ENCODE measurements around the gene ZNRF3.
A peak's percentile ranks its signal among the peaks of the same experiment; 100 is the strongest.

The ZNRF3 gene

DNA sequence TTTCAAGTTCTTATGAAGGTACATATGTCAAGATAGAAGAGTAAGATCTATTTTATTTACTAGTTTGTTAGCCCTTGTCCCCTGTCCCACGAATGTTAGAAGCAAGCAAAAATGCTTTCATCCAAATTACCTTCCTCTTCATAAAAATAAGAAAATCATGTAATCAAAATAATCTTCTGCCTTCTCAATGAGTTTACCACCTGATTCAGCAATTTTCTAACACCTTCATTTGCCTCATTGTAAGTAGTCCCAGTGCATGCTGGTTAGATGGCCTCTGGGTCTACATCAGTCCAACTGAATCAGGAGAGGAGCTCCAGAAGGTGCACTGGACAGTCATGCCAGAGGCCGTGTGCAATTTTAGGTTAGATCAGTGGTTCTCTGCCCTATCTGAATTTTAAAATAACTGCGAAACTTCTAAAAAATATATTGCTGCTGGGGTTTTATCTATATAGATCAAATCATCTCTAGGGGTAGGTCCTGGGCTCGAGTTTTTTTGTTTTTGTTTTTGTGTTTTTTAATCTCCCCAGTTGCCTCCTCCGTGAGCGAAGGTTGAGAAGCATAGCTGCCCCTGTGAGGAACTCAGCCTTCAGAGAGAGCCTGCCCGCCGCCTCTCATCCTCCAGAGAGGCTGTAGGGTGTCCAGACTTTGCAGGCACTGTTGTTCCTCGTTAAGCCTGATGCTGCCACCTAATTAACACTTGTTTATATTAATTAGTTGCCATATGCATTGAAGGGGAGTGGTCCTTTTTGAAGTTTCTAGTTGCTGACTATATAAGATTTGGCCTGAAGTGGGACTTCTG is 146.0 kb downstream of the ZNRF3 start:
- Histone ChIP-seq H4K8ac (ENCODE audit: low read length) (no peak overlapping the region), H3K4me3 (ENCODE audit: insufficient read depth in 1 of 2, low read depth in 1 of 2, low read length in 2 of 2) (no peak overlapping the region), H3K36me3 (ENCODE audit: control insufficient read depth in 1 of 2, insufficient read depth in 2 of 2, low read depth in 1 of 2, low read length in 2 of 2) (peaks cover 0 to 3% of the 10 kb centered on the region in 2 experiments), H2BK15ac (ENCODE audit: low read depth, poor library complexity, severe bottlenecking) (no peak overlapping the region), H4K91ac (ENCODE audit: low read length) (no peak overlapping the region), H2BK120ac (ENCODE audit: low read depth, low read length) (no peak overlapping the region), H3K14ac (ENCODE audit: low read length in 2 of 2) (no peak overlapping the region), H3K18ac (ENCODE audit: low read depth in 1 of 2, low read length in 2 of 2) (peak overlapping the region in 1 of 2 experiments; percentile 59), H3K4me1 (ENCODE audit: control insufficient read depth, insufficient read depth, low read depth, low read length) (peaks cover 24% of the 10 kb centered on the region), H3K4ac (ENCODE audit: low read depth in 1 of 2, low read length in 2 of 2) (no peak overlapping the region), H3K79me1 (replicated peaks; ENCODE audit: low read length, poor library complexity, severe bottlenecking) (peaks cover 37% of the 10 kb centered on the region), H3K27me3 (ENCODE audit: control insufficient read depth in 1 of 2, insufficient read depth in 1 of 2, low read length in 2 of 2) (no peaks in the 10 kb centered on the region), H2AFZ (ENCODE audit: low read depth, low read length) (no peak overlapping the region), H3K4me2 (ENCODE audit: low read length, poor library complexity, severe bottlenecking) (no peak overlapping the region), H2BK12ac (ENCODE audit: low read length in 2 of 2) (peak overlapping the region in 1 of 2 experiments; percentile 64), H3K27ac (ENCODE audit: low read length, poor library complexity, severe bottlenecking) (peak overlapping the region; percentile 99), H3K23ac (ENCODE audit: low read length in 2 of 2) (no peak overlapping the region), H2AK5ac (ENCODE audit: low read length, severe bottlenecking) (peak overlapping the region; percentile 85), H2BK5ac (ENCODE audit: low read depth, low read length, poor library complexity, severe bottlenecking) (no peak overlapping the region), H3K9me3 (ENCODE audit: control insufficient read depth, low read length) (no peaks in the 10 kb centered on the region), H3K9ac (ENCODE audit: low read length) (no peak overlapping the region)
- 88% methylated on average over 7 of the region's 9 CpGs for WGBS
- no peak for DNase-seq

DNA sequence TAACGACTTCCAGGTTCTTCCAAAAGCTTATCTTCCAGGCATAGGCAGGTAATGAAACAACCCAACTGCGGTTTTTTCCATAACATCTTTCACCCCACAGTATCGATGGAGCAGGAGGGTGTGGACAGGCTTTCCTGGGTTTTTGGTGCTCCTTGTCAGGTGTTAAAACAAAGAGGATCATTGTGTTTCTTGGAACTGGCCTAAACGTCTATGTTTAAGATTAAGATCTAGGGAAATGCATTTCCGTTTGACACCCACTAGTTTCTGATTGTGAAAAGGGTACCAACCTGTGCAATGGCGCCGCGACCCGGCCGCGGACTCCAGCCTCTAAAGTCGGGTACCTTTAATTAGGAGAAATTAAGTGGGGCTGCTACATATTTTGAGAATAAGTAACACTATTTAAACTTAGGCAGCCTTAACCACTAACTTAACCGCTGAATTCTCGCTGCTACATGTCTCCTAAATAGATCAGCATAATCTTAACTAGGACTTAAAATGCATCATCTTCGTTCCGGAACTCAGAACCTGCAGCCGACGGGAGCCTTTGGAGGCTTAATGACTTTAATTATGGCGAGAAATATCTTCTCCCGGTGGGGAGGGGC is 146.7 kb downstream of the ZNRF3 start:
- Histone ChIP-seq H2BK120ac (ENCODE audit: low read depth, low read length) (peak overlapping the region; percentile 94), H3K79me1 (replicated peaks; ENCODE audit: low read length, poor library complexity, severe bottlenecking) (peaks cover 40% of the 10 kb centered on the region), H4K91ac (ENCODE audit: low read length) (peak overlapping the region; percentile 81), H3K4me2 (ENCODE audit: low read length, poor library complexity, severe bottlenecking) (peak overlapping the region; percentile 65), H2AK5ac (ENCODE audit: low read length, severe bottlenecking) (peak overlapping the region; percentile 63), H2BK5ac (ENCODE audit: low read depth, low read length, poor library complexity, severe bottlenecking) (peak overlapping the region; percentile 91), H3K4me1 (ENCODE audit: control insufficient read depth, insufficient read depth, low read depth, low read length) (peaks cover 25% of the 10 kb centered on the region), H2BK15ac (ENCODE audit: low read depth, poor library complexity, severe bottlenecking) (peak overlapping the region; percentile 95), H3K9me3 (ENCODE audit: control insufficient read depth, low read length) (no peaks in the 10 kb centered on the region), H2AFZ (ENCODE audit: low read depth, low read length) (peak overlapping the region; percentile 18), H3K27me3 (ENCODE audit: control insufficient read depth in 1 of 2, insufficient read depth in 1 of 2, low read length in 2 of 2) (no peaks in the 10 kb centered on the region), H3K27ac (ENCODE audit: low read length, poor library complexity, severe bottlenecking) (peak overlapping the region; percentile 99), H3K14ac (ENCODE audit: low read length in 2 of 2) (no peak overlapping the region), H2BK12ac (ENCODE audit: low read length in 2 of 2) (peak overlapping the region in 1 of 2 experiments; percentile 59), H4K8ac (ENCODE audit: low read length) (peak overlapping the region; percentile 66), H3K9ac (ENCODE audit: low read length) (peak overlapping the region; percentile 88), H3K18ac (ENCODE audit: low read depth in 1 of 2, low read length in 2 of 2) (peak overlapping the region; percentile 84 to 97), H3K36me3 (ENCODE audit: control insufficient read depth in 1 of 2, insufficient read depth in 2 of 2, low read depth in 1 of 2, low read length in 2 of 2) (peaks cover 0 to 3% of the 10 kb centered on the region in 2 experiments), H3K4me3 (ENCODE audit: insufficient read depth in 1 of 2, low read depth in 1 of 2, low read length in 2 of 2) (peak overlapping the region in 1 of 2 experiments; percentile 48), H3K4ac (ENCODE audit: low read depth in 1 of 2, low read length in 2 of 2) (peak overlapping the region in 1 of 2 experiments; percentile 17), H3K23ac (ENCODE audit: low read length in 2 of 2) (no peak overlapping the region)
- DNase-seq = peak; percentile 43
- 2% methylated on average over 11 of the region's 20 CpGs for WGBS

GRCh38 chr22:29030618-29031226 is 147.3 kb downstream of the ZNRF3 start:
- peak overlapping the region; percentile 65 for H3K4me2 ChIP-seq (ENCODE audit: low read length, poor library complexity, severe bottlenecking)
- WGBS = 0% methylated on average over 8 of the region's 32 CpGs
- peak overlapping the region; percentile 99 for H3K27ac ChIP-seq (ENCODE audit: low read length, poor library complexity, severe bottlenecking)
- H2BK5ac ChIP-seq (ENCODE audit: low read depth, low read length, poor library complexity, severe bottlenecking) = peak overlapping the region; percentile 91
- H2AK5ac ChIP-seq (ENCODE audit: low read length, severe bottlenecking) = no peak overlapping the region
- peak overlapping the region; percentile 88 for H3K9ac ChIP-seq (ENCODE audit: low read length)
- no peak overlapping the region for H3K14ac ChIP-seq (ENCODE audit: low read length in 2 of 2)
- peak; percentile 85 for DNase-seq
- peak overlapping the region; percentile 13 to 92 for H3K4ac ChIP-seq (ENCODE audit: low read depth in 1 of 2, low read length in 2 of 2)
- peak overlapping the region; percentile 94 for H2BK120ac ChIP-seq (ENCODE audit: low read depth, low read length)
- peak overlapping the region; percentile 48 to 59 for H3K4me3 ChIP-seq (ENCODE audit: insufficient read depth in 1 of 2, low read depth in 1 of 2, low read length in 2 of 2)
- H3K23ac ChIP-seq (ENCODE audit: low read length in 2 of 2) = no peak overlapping the region
- peaks cover 25% of the 10 kb centered on the region for H3K4me1 ChIP-seq (ENCODE audit: control insufficient read depth, insufficient read depth, low read depth, low read length)
- peak overlapping the region; percentile 18 for H2AFZ ChIP-seq (ENCODE audit: low read depth, low read length)
- peak overlapping the region; percentile 89 for H4K8ac ChIP-seq (ENCODE audit: low read length)
- H3K36me3 ChIP-seq (ENCODE audit: control insufficient read depth in 1 of 2, insufficient read depth in 2 of 2, low read depth in 1 of 2, low read length in 2 of 2) = peaks cover 0 to 3% of the 10 kb centered on the region in 2 experiments
- H4K91ac ChIP-seq (ENCODE audit: low read length) = peak overlapping the region; percentile 94
- no peaks in the 10 kb centered on the region for H3K27me3 ChIP-seq (ENCODE audit: control insufficient read depth in 1 of 2, insufficient read depth in 1 of 2, low read length in 2 of 2)
- H2BK12ac ChIP-seq (ENCODE audit: low read length in 2 of 2) = peak overlapping the region in 1 of 2 experiments; percentile 98
- no peaks in the 10 kb centered on the region for H3K9me3 ChIP-seq (ENCODE audit: control insufficient read depth, low read length)
- H2BK15ac ChIP-seq (ENCODE audit: low read depth, poor library complexity, severe bottlenecking) = peak overlapping the region; percentile 95
- peak overlapping the region; percentile 84 to 97 for H3K18ac ChIP-seq (ENCODE audit: low read depth in 1 of 2, low read length in 2 of 2)
- peaks cover 38% of the 10 kb centered on the region for H3K79me1 ChIP-seq (replicated peaks; ENCODE audit: low read length, poor library complexity, severe bottlenecking)
